ENCODE data around the gene GJB6. TPM values are rescaled to one million over a fixed set of nuclear protein-coding genes. Genes with fewer than 3 reads are reported as not detected.

GJB6 gene
- polyA plus RNA-seq, 1 of the 3 experiments (the other 2 are of a cell fraction), result not detected

- ChIA-PET CTCF (interaction anchor here (1.8 kb wide), 1 partner anchor 30 kb away, joined by 4 read pairs; no protein-coding TSS in a partner anchor), POLR2A (no interaction called here)
- Histone ChIP-seq H3K27me3 (ENCODE audit: insufficient read depth) (peaks cover 86% of the 10 kb centered on the region), H3K79me2 (ENCODE audit: insufficient read depth) (no peaks in the 10 kb centered on the region), H3K4me1 (ENCODE audit: control insufficient read depth in 1 of 2, insufficient read depth in 2 of 2, low read depth in 1 of 2, low read length in 1 of 2) (no peaks in the 10 kb centered on the region), H3K27ac (ENCODE audit: low read depth in 2 of 2, low read length in 1 of 2) (no peak overlapping the region), H3K9me3 (no peaks in the 10 kb centered on the region), H4K20me1 (ENCODE audit: insufficient read depth) (no peaks in the 10 kb centered on the region), H3K36me3 (replicated peaks in 1 of 2; ENCODE audit: control insufficient read depth in 1 of 2, insufficient read depth in 2 of 2, low read length in 1 of 2) (no peaks in the 10 kb centered on the region), H3K9me2 (no peaks in the 10 kb centered on the region), H2AFZ (ENCODE audit: low read depth) (no peak overlapping the region), H3K4me2 (no peak overlapping the region), H3K9ac (no peak overlapping the region), H3K4me3 (ENCODE audit: low read depth in 2 of 2, low read length in 1 of 2) (no peak overlapping the region), H3F3A (replicated peaks; ENCODE audit: insufficient read depth) (no peaks in the 10 kb centered on the region)
- 10% methylated on average over 6 of the region's 8 CpGs for WGBS (ENCODE audit: low lambda C conversion rate)
- no peak for TF ChIP-seq MEF2A (IDR thresholded peaks at IDR 0.05; ENCODE audit: borderline replicate concordance, low read depth)
- TF ChIP-seq GATA2 (CRISPR knock-in tag; IDR thresholded peaks at IDR 0.05), result no peak
- TF ChIP-seq RAD21 (IDR thresholded peaks at IDR 0.05; ENCODE audit: low read length), result no peak
- TF ChIP-seq, protein P1, sequence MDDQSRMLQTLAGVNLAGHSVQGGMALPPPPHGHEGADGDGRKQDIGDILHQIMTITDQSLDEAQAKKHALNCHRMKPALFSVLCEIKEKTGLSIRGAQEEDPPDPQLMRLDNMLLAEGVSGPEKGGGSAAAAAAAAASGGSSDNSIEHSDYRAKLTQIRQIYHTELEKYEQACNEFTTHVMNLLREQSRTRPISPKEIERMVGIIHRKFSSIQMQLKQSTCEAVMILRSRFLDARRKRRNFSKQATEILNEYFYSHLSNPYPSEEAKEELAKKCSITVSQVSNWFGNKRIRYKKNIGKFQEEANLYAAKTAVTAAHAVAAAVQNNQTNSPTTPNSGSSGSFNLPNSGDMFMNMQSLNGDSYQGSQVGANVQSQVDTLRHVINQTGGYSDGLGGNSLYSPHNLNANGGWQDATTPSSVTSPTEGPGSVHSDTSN (IDR thresholded peaks at IDR 0.05), result no peak
- TF ChIP-seq, protein P2, sequence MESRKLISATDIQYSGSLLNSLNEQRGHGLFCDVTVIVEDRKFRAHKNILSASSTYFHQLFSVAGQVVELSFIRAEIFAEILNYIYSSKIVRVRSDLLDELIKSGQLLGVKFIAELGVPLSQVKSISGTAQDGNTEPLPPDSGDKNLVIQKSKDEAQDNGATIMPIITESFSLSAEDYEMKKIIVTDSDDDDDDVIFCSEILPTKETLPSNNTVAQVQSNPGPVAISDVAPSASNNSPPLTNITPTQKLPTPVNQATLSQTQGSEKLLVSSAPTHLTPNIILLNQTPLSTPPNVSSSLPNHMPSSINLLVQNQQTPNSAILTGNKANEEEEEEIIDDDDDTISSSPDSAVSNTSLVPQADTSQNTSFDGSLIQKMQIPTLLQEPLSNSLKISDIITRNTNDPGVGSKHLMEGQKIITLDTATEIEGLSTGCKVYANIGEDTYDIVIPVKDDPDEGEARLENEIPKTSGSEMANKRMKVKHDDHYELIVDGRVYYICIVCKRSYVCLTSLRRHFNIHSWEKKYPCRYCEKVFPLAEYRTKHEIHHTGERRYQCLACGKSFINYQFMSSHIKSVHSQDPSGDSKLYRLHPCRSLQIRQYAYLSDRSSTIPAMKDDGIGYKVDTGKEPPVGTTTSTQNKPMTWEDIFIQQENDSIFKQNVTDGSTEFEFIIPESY (IDR thresholded peaks at IDR 0.05; ENCODE audit: borderline replicate concordance, low read depth), result no peak
- no peak for TF ChIP-seq NFIC (IDR thresholded peaks at IDR 0.05; ENCODE audit: borderline replicate concordance)
- TF ChIP-seq GABPA (IDR thresholded peaks at IDR 0.05; ENCODE audit: low read depth), result no peak
- TF ChIP-seq RFX5 (IDR thresholded peaks at IDR 0.05; ENCODE audit: low read length), result no peak
- no peak for TF ChIP-seq FOSL2 (IDR thresholded peaks at IDR 0.05; ENCODE audit: borderline replicate concordance, low read depth)
- TF ChIP-seq NRF1 (IDR thresholded peaks at IDR 0.05; ENCODE audit: low read depth, low read length), result no peak
- no peak for TF ChIP-seq RCOR1 (IDR thresholded peaks at IDR 0.05; ENCODE audit: low read length)
- no peak for TF ChIP-seq EZH2phosphoT487 (IDR thresholded peaks at IDR 0.05; ENCODE audit: borderline replicate concordance, low read depth)
- TF ChIP-seq SIN3A (IDR thresholded peaks at IDR 0.05; ENCODE audit: borderline replicate concordance, low read depth, low read length), result no peak
- TF ChIP-seq USF1 (IDR thresholded peaks at IDR 0.05; ENCODE audit: borderline replicate concordance, low read depth), result no peak
- no peak for TF ChIP-seq MAX (IDR thresholded peaks at IDR 0.05; ENCODE audit: low read depth)
- TF ChIP-seq RXRA (IDR thresholded peaks at IDR 0.05; ENCODE audit: borderline replicate concordance, low read depth), result no peak
- TF ChIP-seq ELF1 (IDR thresholded peaks at IDR 0.05), result no peak
- TF ChIP-seq, protein P3, sequence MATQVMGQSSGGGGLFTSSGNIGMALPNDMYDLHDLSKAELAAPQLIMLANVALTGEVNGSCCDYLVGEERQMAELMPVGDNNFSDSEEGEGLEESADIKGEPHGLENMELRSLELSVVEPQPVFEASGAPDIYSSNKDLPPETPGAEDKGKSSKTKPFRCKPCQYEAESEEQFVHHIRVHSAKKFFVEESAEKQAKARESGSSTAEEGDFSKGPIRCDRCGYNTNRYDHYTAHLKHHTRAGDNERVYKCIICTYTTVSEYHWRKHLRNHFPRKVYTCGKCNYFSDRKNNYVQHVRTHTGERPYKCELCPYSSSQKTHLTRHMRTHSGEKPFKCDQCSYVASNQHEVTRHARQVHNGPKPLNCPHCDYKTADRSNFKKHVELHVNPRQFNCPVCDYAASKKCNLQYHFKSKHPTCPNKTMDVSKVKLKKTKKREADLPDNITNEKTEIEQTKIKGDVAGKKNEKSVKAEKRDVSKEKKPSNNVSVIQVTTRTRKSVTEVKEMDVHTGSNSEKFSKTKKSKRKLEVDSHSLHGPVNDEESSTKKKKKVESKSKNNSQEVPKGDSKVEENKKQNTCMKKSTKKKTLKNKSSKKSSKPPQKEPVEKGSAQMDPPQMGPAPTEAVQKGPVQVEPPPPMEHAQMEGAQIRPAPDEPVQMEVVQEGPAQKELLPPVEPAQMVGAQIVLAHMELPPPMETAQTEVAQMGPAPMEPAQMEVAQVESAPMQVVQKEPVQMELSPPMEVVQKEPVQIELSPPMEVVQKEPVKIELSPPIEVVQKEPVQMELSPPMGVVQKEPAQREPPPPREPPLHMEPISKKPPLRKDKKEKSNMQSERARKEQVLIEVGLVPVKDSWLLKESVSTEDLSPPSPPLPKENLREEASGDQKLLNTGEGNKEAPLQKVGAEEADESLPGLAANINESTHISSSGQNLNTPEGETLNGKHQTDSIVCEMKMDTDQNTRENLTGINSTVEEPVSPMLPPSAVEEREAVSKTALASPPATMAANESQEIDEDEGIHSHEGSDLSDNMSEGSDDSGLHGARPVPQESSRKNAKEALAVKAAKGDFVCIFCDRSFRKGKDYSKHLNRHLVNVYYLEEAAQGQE (IDR thresholded peaks at IDR 0.05; ENCODE audit: low read depth, low read length), result no peak
- no peak for TF ChIP-seq EP300 (IDR thresholded peaks at IDR 0.05; ENCODE audit: borderline replicate concordance in 1 of 2, low read depth in 1 of 2, low read length in 1 of 2)
- no peak for TF ChIP-seq SMC3 (IDR thresholded peaks at IDR 0.05; ENCODE audit: low read depth, low read length)
- no peak for DNase-seq
Measured at GRCh38 chr13:20227288-20227687, 4.8 kb downstream of the GJB6 start.
